Activated CD4-positive, alpha-beta T cell treated with anti-CD3 and anti-CD28 coated beads, Interleukin-2, amount 50 U/mL, for 1 hour (primary cell): ENCODE data around the gene TRIM3.

Experiments used
- DNase-seq: peaks from one replicate; pipeline ENCODE4 v3.0.0-alpha.2; 2020

TRIM3 gene

DNA sequence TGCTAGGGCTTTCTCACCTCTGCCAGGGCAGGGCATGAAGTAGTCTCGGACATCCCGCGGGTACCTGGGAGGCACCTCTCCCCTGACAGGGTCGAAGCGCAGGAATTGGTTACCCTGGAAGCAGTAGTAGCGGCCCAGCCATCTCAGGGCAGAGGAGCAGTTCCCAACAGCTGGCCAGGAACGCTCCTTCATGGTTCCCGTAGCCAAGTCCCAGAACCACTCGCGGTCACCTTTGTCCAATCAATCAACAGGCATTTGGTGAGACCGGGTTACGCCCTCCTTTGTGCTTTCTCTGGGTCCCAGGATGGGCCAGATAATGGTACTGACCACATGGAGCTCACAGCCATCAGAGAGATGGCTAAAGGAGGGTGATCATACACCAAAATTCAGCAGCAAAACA, 36.3 kb downstream of the TRIM3 start:
- no peak for DNase-seq

DNA sequence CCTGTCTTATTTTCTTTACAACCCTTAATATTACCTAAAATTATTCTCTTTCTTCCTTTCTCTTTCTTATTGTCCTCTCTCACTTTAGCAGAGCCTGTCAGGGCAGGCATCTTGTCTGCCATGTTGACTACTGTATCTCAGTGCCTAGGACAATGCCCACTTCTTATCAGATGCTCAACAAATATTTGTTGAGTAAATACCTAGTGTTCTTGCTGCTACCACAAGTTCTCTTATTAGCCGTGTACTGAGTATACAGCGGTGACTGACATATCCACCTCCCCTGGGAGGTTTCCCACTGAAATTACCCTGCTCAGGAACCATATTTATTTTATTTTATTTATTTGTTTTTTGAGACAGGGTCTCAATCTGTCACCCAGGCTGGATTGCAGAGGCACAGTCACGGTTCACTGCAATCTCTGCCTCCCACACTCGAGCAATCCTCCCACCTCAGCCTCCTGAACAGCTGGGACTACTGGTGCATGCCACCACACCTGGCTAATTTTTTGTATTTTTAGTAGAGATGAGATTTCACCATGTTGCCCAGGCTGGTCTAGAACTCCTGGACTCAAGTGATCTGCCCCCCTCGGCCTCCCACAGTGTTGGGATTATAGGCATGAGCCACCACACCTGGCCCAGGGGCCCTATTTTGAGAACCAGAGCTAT, 39.6 kb downstream of the TRIM3 start:
- DNase-seq, result no peak

DNA sequence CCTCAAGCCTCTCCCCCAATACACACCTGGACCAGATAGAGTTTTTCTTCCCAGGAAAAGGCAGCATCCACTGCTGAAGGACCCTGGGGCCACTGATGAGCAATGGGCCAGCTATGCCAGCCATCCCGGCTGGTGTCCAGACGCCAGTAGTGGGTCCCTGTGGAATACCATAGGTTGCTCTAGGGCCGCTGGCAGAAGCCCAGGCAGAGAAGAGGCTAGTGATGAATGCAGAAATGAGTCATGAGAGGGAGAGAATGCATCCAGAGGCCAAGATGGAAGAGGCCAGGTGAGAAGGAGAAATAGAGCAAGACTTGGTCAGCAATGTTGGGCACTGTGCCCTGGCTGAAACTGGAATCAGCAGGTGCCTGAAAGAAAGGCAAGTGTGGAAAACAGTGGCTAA, 41.9 kb downstream of the TRIM3 start:
- no peak for DNase-seq

DNA sequence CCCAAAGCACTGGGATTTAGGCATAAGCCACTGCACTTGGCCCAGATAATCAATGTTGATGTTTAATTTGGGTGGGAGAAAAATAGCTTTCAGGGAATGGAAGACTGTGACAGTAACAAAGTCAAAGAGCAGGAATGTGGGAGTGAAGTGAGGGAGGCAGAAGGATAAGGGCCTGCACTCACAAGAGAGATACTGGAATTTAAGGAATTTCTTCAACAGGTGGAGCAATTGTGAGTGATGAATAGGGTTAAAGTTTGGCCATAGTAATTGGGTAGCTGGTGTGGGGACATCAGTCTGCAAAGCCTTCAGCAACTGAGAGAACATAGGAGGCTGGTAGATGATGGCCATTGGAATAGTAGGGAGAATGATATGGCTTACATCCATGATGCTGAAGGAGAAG, 46.2 kb downstream of the TRIM3 start:
- DNase-seq, result no peak

DNA sequence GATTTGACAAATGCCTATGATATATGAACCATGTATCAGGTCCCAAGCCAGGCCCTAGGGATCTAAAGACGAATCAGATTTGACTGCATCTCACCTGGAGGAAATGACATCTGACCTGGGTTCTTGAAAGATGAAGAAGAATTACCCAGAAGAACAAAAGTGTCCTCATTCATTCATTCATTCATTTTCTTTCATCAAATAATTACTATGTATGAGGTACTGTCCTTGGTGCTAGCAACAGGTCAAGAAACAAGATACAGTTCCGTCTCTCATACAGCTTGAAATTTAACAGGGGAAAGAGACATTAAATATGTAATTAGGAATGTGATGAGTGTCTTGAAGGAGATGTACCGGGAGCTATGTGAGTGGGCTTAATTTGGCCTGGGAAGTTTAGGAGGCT, 53.1 kb downstream of the TRIM3 start:
- no peak for DNase-seq

DNA sequence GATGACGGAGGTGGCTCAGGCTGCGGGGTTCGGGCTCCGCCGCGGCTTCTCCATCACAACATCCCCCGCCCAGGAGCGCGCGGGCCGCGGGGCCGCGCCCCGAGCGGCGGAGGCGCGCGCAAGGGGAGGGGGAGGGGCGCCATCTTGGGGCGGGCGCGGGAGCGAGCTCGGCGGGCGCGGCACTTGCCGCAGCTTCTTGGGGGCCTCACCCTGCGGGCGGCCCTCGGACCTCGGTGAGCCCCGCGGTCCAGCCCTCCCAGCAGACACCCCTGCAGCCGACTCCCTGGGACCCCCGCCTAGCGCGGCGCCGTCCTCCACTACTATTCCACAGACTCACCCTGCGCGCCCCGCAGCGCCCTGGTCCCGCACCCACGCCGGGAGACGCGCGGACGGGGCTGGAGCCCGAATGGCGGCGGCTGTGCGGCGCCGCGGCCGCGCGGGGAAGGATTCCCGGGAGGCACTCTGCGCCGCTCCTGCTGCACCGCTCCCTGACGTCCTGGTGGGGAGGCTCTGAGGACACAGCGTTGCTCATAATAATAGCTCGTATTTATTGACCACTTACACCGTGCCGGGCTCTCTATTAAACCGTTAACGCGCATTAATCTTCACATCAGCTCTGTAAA, 54.6 kb downstream of the TRIM3 start, which contains the start of gene APBB1:
APBB1 (minus strand) TSS at position 86 of the 623 bp plus-strand sequence. CDS start 7,747 bp downstream, outside the sequence.
- DNase-seq, result peak; percentile 71

DNA sequence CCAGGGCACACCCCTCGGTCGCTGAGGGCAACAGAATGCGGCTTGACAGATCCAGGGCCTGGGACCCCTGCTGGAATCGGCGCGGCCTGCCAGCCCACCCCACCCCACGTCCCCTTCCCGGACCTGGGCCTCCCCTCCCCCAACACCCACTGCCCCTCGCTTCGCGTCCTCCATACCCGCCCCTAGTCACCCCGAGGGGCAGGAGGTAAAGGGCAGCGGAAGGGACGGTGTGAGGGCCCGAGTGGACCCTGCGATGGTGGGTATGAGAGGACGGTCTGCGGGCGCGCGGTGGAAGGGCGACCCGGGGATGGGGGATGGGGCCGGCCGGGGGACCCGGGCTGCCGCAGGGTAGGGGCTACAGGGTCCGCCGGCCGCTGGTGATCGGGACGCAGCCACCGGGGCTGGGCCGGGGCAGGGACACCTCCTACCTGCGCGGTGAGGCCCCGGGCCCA, 55.2 kb downstream of the TRIM3 start:
- no peak for DNase-seq

DNA sequence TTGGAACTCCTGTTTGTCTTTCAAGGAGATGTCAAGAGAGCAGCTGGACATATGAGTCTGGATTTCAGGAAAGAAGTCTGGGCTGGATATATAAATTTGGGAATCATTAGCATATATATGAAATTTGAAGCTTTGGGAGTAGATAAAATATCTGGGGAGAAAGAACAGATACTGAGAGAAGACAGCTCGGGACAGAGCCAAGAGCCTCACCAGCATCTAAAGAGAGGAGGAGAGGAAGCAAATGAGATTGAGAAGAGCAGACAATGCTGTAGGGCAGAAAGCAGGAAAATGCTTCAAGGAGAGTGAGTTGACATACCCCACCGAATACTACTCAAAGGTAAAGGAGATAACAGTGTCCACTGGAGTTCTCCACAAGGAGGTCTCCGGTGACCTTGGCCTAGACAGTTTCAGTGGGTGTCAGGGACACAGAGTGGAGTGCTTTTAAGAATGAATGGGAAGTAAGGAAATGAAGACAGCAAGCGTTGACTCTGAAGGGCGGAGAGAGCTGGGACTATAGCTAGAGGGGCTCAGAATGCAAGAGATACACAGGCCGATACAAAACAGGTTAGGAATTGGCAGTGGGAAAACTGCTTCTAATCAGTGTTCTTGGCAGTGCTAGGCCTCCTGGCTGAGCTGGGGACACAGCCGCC, 55.7 kb downstream of the TRIM3 start:
- DNase-seq, result no peak

DNA sequence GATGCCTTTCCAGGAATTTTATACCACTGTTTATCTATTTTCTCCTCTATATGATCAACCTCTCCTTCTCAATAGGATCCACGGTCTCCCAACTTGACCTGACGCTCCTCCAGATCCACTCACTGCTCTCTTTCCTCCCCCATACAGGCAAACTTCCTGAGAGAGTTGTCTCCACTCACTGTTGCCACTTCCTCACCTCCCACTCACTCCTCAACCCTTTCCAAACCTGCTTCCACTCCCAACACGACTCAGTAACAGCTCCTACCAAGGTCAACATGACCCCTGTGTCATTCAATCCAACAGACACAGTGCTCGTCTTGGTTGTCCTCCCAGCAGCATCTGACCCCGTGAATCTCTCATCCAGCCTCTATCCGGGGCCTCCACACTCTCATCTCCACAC, 57.9 kb downstream of the TRIM3 start:
- DNase-seq, result no peak

DNA sequence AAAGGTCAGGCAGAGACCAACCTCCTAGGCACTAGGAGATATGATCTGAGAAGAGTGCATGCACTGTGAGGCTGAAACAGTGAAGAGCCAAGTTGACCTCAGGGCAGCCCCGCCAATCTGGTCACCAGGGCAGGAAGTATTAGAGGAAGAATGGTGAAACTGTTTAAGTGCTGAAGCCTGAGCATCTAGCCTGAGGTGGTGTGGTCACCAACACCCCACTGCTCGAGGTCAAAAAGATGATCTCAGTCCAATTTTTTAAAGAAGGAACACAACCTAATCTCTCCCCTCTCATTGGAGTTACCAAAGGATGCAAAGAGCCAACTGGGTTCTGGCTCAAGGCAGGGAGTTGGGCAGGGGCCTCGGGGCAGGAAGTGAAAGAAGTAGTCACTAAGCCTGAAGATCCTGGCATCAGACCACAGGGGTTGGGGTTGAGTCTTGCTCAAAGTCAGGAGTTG, 58.8 kb downstream of the TRIM3 start:
- DNase-seq, result no peak

DNA sequence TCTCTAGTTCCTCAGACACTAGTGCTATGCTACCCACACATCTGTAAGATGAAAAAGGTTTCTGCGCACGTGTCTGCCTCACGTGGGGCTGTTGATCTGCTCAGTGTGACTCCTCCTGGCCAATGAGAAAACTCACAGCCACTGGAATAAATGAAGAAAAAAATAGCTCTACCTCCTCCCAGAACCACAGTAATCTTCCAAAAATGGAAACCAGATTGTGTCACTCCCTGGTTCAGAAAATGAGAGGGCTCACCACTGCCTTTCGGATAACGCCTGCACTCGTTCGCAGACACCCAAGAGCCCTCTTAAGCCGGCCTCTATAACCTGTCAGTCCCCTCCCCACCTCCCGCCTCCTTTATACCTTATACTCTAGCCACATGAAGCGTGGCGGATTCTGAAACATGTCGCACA, 59.9 kb downstream of the TRIM3 start:
- peak; percentile 63 for DNase-seq

DNA sequence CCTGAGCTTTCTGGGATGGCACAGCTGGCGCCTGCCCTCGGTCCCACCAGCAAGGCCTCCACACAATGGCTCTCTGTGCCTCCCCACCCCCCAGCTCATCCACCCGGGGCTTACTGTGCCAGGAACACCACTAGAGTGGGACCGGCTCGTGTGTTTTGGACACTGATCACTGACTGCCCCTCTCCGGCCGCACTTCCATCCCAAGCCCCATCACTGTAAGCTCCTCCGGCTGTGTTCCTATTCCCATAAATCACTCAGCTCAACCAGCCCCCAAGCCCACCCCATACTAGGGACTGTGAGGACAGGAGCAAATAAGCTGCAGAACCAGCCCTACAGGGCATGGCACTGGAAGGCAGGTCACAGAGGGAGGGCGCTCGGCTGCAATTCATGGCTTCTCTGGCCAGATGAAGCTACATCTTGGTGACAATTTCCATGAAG, 62.1 kb downstream of the TRIM3 start:
- DNase-seq, result no peak

DNA sequence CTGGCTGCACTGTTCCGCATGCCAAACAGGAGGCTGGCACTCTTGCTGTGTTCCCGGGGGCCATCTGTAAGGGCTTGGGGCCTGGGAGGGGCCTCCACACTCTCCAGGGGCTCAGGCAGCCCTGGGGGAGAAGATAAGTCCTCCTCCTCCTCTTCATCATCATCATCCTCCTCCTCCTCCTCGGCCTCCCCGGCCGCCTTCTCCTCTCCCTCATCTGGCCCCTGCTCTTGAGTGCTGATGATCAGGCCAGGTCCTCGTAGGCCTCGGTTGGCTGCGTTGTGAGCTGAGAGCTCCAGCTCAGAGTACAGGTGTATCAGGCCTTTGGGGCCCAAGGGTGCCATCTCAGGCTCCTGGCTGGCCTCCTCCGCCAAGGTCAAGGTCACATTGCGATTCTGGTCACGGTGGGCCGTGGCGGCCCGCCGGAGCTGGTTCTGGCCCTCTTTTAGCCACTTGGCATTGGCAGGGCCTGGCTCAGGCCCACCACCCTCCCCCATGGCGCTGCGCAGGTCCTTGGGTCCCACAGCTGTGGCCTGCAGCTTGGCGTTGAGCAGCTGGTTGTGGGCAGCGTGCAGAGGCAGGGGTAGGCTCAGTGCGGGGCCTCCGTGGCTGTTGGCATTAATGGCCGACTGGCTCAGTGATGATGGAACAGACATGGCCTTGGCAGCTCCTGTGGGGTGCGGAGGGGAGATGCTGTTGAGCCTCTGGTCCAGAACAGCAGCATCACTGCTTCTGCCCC, 62.9 kb downstream of the TRIM3 start:
- DNase-seq, result no peak

DNA sequence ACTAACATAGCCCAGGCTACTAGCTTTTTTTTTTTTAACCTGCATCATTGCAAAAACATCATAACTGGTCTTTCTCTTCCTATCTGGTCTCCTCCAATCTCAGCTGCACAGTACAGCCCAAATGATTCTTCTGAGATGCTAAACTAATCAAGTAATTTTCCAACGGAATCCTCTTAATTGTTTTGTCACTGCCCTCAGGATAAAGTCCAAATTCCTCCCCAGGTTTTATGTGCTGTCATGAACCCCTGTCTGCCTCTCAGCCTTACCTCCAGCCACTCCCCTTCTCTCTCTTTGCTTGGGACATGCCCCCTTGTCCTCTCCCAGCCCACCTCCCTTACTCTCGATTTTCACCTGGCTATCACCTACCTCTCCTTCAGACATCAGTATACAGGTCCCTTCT, 67.4 kb downstream of the TRIM3 start:
- DNase-seq, result no peak

DNA sequence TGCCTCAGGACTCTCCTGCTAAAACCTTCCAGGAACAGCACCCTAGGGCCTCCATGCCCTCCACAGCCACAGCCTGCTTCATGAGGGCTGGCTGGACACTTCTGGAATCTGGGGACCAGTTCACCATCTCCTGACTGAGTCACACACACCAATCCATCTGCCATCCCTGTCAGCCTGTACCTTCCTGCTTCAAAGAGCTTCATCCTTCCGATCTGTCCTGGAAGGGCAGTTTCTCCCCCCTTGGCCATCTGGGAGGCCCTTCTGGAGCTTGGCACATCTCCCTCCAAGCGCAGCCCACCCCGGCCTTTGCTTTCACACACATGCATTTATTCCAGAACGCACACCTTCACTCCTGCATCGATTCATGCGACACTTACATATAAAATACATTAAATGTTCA, 67.9 kb downstream of the TRIM3 start:
- DNase-seq, result no peak

DNA sequence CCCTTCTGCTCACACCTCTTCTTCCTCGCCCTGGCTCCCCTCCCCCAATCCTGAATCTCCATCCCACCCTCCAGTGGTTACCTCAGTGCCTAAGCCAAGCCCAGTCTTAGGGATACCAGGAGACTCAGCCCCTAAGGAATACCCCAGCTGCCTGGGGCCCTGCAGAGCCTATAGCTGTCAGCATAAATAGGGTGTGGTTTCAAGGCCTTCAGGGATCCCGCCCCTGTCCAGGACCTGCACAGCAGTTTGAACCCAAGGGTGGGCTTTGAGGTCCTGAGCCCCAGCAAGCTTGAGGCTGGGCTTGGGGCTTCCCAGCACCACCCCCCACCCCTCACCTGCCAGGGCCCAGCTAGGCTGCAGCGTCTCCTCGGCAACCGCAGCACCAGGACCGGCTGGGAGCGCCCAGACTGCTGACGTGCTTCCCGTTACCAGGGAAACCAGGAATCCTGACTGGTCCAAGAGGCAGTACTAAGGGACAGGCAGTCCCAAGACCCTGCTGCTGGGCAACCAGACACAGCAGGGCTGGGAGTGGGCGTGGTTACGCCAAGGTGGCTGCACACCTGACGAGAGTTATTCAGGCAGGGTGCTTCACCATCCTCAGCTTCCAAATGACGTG, 68.6 kb downstream of the TRIM3 start:
- DNase-seq, result no peak

DNA sequence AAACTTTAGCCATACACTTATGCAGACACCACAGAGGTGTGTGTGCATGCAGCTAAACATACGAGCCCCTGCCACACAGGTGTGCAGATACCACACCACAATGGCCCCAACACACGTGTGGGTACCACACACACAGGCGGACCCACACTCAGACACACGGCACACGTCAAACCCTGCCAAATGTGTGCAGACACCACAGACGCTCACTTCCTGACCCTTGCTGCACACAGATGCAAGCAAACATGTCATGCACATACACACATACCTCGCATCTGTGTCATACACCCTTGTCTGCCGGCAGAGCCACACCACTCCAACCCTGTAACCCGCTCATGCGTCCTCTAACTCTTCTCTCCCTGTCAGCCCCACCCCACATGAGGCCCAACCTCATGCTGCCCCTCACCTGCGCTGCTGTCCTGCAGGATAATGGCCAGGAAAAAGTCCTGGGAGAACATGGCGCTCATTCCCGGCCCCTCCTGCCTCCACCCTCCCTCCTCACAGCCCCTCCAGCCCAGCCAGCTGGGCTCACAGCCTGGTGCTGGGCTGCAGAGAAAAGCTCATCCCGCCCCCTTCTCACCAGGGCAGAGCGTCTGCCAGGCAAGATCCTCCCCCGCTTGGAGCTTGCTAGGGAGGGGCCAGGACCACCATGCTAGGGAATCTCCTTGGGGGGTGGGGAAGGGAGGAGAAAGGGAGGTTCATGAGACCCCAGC, 69.2 kb downstream of the TRIM3 start:
- peak; percentile 32 for DNase-seq

DNA sequence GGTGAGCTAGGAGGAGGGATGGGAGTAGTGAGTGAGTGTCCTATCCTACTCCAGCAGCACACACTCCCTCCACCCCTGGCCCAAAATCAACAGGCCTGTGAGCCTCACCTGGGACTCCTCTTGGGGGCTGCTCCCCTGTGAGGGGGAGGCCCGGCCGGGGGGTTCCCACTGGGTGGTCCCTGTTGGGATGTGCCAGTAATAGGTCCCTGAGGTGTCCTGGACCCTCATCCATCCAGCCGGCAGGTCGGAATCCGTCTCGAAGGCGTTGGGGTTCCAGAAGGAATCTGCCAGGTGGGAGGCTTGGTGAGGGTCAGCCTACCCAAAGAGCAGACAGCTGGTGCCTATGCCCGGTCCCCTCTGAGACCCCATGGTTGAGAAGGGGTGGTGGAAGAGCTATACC, 70.2 kb downstream of the TRIM3 start:
- DNase-seq, result no peak

DNA sequence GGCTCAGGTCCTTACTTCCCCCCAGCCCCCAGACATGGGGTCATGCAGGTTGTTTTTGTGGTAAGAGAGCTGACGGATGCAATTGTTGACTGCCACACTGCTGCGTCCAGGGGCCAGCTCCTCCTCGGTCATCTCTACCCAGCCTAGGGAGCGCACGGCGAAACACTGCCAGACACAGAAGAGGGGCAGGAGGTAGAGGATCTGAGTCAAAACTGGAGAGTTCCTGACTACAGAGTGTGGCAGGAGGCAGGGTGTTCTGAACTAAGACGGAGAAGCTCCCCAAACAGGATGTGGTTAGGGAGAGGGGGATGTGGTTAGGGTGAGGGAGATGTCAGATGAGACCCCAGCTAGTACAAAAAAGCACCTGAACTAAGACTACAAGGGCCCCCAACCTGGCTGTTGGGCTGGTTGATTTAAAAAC, 71.2 kb downstream of the TRIM3 start:
- peak; percentile 54 for DNase-seq

DNA sequence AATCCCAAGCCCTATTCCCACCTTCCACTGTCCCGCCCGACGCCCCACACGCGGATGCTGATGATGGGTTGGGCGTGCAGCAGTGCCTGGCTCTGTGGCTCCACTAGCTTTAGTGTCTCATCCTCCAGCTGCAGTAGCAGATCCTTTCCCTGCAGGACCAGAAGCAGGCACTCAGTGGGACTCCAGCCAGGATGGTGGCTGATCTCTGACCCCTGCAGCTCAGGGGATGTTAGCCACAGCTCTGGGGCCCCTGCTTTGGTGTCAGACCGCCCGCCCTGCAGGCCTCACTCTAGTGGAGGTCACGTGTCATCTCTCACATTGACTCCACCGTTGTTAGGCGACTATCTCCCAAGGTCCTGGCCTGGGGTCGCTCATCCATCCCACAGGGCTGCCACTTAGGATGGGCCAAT, 71.7 kb downstream of the TRIM3 start:
- no peak for DNase-seq

DNA sequence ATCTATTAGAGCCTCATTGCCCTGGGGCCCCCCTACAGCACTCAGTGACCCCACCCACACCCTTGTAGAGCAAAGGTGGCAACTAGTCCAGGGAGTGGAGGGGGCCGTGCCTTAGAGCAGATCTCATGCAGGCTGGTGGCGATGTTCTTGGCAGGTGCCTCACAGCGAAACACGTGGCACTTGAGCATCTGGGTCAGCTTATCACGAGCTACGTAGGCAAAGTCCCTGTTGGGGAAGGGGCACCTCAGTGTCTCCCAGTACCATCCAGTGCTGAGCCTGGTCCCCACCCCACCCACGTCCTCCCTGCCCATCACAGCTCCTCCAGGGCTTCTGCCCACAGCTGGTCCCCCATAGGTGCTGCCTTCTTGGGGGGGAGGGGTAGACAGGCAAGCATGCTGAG, 72.3 kb downstream of the TRIM3 start:
- no peak for DNase-seq
